ENCODE data around the gene TSC22D2.

Gene TSC22D2

DNA sequence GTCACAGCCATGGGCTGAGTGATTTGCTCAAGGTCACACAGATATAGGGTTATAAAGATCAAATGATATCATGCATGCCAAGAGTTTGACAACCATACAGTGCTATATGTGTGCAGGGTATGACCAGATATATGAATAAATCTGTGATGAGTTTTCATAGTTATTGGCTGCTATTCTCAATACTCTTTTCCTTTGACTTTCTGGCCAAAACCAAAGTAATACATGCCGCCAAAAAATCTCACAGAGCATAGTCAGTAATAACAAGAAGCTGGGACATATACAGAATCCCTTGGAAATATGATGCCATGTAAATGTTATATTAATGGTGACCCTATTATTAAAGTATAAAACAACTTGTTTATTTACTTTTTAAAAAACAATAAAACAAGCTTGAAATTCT lies 11.6 kb upstream of the TSC22D2 start:
- no peak overlapping the region for H3K4me3 ChIP-seq (ENCODE audit: low read depth, low read length)
- TF ChIP-seq CTCF (IDR thresholded peaks at IDR 0.05; ENCODE audit: insufficient read depth, low read depth, low read length, missing control alignments) = no peak
- DNase-seq (ENCODE audit: low read depth) = no peak

DNA sequence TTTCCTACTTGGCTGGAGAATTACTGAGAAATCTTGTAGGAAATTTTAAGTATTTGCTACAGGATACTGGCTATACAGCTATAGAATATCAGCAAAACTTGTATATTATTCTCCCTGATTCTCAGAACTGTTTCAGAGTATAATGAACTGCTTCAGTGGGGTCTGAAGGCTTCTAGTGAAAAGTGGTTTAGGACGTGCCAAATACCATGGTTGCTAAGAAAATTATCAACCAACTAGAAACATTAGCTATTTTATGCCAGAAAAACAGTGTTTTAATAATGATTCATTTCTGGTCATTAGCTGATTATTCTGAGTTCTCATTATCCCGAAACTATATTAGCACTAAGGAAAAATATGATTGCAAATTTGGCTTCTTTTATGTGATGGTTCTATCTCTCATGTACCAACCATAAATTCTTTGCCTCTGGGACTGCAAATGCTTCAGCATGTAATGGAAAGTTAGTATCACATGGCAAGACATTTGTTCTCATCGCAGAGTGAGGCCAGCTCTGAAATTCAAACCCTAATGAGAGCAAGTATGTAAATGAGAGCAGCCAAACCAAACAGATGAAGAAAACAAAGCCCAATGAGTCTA lies 11.0 kb upstream of the TSC22D2 start:
- H3K4me3 ChIP-seq (ENCODE audit: low read depth, low read length) = no peak overlapping the region
- no peak for TF ChIP-seq CTCF (IDR thresholded peaks at IDR 0.05; ENCODE audit: insufficient read depth, low read depth, low read length, missing control alignments)
- no peak for DNase-seq (ENCODE audit: low read depth)

DNA sequence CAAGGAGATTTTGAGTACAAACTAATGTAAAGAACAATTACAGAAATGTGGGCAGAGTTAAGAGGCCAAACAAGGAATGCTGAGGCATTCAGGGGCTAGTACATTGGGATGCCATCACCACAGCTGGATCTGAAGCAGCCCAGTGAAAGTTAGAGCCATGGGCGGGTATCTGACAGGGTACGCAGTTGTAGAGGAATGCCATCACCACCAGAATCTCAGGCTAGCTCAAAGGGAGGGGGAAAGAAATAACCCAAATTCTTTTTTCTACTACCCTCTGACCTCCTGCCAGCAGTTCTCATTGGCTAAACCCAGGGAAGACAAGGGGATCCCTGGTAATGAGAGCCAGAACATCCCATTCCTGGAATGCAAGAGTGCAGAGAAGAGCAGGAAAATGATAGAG lies 9.0 kb upstream of the TSC22D2 start:
- no peak for DNase-seq (ENCODE audit: low read depth)
- H3K4me3 ChIP-seq (ENCODE audit: low read depth, low read length) = no peak overlapping the region
- TF ChIP-seq CTCF (IDR thresholded peaks at IDR 0.05; ENCODE audit: insufficient read depth, low read depth, low read length, missing control alignments) = no peak

DNA sequence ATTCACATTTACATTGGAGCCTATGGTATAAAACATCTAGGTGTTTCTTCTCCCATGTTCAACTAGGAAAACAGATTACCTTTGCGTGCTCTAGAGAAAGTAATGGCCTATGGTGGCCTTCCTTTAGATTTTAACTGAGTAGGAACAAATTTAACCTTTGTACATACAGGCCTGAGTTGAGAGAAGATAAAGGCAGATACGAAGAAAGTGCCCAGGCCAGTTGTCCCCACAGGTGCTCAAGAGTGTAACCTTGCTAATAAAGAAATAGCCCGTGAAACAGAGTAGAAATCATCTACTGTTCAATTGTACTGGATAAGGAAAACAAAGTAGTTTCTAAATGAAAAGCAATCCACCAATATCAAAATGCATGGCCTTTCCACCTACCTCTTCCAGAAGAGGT lies 6.8 kb upstream of the TSC22D2 start:
- H3K4me3 ChIP-seq (ENCODE audit: low read depth, low read length) = no peak overlapping the region
- DNase-seq (ENCODE audit: low read depth) = no peak
- TF ChIP-seq CTCF (IDR thresholded peaks at IDR 0.05; ENCODE audit: insufficient read depth, low read depth, low read length, missing control alignments) = no peak

- TF ChIP-seq CTCF (IDR thresholded peaks at IDR 0.05; ENCODE audit: insufficient read depth, low read depth, low read length, missing control alignments) = no peak
- no peak overlapping the region for H3K4me3 ChIP-seq (ENCODE audit: low read depth, low read length)
- DNase-seq (ENCODE audit: low read depth) = no peak
These were observed 5.9 kb upstream of the TSC22D2 start for GRCh38 chr3:150402217-150402616.

DNA sequence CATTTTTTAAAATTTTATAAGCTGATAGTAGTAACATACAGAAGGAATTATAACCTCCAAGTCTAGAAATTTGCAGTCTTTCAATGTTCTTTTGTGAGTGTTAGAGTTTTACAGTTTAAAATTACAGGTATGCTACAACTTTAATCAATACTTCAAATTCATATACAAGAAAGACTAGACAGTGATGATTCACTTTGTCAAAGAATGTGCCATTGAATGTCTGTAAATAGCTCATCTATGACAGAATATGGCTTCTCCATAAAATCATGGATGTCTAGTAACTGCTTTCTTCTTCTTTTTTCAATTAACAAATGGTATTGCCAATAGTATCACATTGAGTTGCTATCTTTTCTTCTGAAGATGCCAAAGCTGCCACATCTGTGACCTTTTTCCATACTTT lies 4.1 kb upstream of the TSC22D2 start:
- H3K4me3 ChIP-seq (ENCODE audit: low read depth, low read length) = no peak overlapping the region
- no peak for DNase-seq (ENCODE audit: low read depth)
- TF ChIP-seq CTCF (IDR thresholded peaks at IDR 0.05; ENCODE audit: insufficient read depth, low read depth, low read length, missing control alignments) = no peak

Data from GM12865 (cell line).